DND-41 (cell line): ENCODE data around the gene BRI3BP.

Experiments
- ATAC-seq: fragments of 200-7000 bp; cut with Tn5 transposase; 3 replicates; pipeline ENCODE4 v1.9.1; 2021; ENCODE audit warnings: low read depth; ENCODE audit not compliant: insufficient read depth
- DNase-seq: peaks from one replicate; pipeline ENCODE4 v3.0.0-alpha.2; 2020
- H2AFZ ChIP-seq: 2 replicates; pipeline ENCODE4 v1.6.0; 2012; ENCODE audit warnings: low read depth, low read length
- H3K27ac ChIP-seq: 2 replicates; pipeline ENCODE4 v1.5.1; 2012; ENCODE audit warnings: low read length, inconsistent platforms
- H3K27me3 ChIP-seq: fragments of 200-600 bp; sonication (generic); 2 replicates; pipeline ENCODE4 v1.6.0; 2012; ENCODE audit warnings: low read length, mild to moderate bottlenecking, inconsistent platforms; ENCODE audit not compliant: insufficient read depth, poor library complexity
- H3K36me3 ChIP-seq: 2 replicates; pipeline ENCODE4 v1.5.1; 2012; ENCODE audit warnings: low read length, inconsistent platforms; ENCODE audit not compliant: insufficient read depth
- H3K4me1 ChIP-seq: 2 replicates; pipeline ENCODE4 v1.5.1; 2012; ENCODE audit warnings: mild to moderate bottlenecking, low read length; ENCODE audit not compliant: insufficient read depth
- H3K4me2 ChIP-seq: 2 replicates; pipeline ENCODE4 v1.6.0; 2012; ENCODE audit warnings: mild to moderate bottlenecking, moderate library complexity, low read length, inconsistent platforms; ENCODE audit not compliant: insufficient read depth
- H3K4me3 ChIP-seq, 2 experiments: fragments of 200-600 bp in 1 of 2; shearing (Covaris generic) in 1 of 2; 2 replicates each; pipeline ENCODE4 v1.5.1; 2012 to 2016; ENCODE audit warnings: inconsistent platforms in 2 of 2, low read length in 2 of 2, mild to moderate bottlenecking in 2 of 2, low read depth in 1 of 2, moderate library complexity in 1 of 2
- H3K79me2 ChIP-seq: 2 replicates; pipeline ENCODE4 v1.6.0; 2012; ENCODE audit warnings: low read length, inconsistent platforms; ENCODE audit not compliant: insufficient read depth
- H3K9ac ChIP-seq: 2 replicates; pipeline ENCODE4 v1.6.0; 2012; ENCODE audit warnings: low read depth, mild to moderate bottlenecking, inconsistent platforms, low read length, moderate library complexity
- H3K9me3 ChIP-seq: 2 replicates; pipeline ENCODE4 v1.5.1; 2012; ENCODE audit warnings: low read length, moderate library complexity, mild to moderate bottlenecking, inconsistent platforms; ENCODE audit not compliant: insufficient read depth, severe bottlenecking
- H4K20me1 ChIP-seq: 2 replicates; pipeline ENCODE4 v1.6.0; 2012; ENCODE audit warnings: low read length; ENCODE audit not compliant: insufficient read depth
- EZH2 ChIP-seq: IDR thresholded peaks from 3 replicates; pipeline ENCODE4 v1.6.1; 2012; ENCODE audit warnings: borderline replicate concordance, low read depth, mild to moderate bottlenecking, moderate library complexity, low read length, inconsistent platforms; ENCODE audit not compliant: severe bottlenecking
- TF ChIP-seq, protein P1 (sequence below): IDR thresholded peaks from 2 replicates; pipeline ENCODE4 v1.5.1; 2012; ENCODE audit warnings: borderline replicate concordance, low read length, moderate library complexity, mild to moderate bottlenecking; ENCODE audit not compliant: poor library complexity, severe bottlenecking; ENCODE audit errors: extremely low read depth

The BRI3BP gene, protein sequence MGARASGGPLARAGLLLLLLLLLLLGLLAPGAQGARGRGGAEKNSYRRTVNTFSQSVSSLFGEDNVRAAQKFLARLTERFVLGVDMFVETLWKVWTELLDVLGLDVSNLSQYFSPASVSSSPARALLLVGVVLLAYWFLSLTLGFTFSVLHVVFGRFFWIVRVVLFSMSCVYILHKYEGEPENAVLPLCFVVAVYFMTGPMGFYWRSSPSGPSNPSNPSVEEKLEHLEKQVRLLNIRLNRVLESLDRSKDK

DNA sequence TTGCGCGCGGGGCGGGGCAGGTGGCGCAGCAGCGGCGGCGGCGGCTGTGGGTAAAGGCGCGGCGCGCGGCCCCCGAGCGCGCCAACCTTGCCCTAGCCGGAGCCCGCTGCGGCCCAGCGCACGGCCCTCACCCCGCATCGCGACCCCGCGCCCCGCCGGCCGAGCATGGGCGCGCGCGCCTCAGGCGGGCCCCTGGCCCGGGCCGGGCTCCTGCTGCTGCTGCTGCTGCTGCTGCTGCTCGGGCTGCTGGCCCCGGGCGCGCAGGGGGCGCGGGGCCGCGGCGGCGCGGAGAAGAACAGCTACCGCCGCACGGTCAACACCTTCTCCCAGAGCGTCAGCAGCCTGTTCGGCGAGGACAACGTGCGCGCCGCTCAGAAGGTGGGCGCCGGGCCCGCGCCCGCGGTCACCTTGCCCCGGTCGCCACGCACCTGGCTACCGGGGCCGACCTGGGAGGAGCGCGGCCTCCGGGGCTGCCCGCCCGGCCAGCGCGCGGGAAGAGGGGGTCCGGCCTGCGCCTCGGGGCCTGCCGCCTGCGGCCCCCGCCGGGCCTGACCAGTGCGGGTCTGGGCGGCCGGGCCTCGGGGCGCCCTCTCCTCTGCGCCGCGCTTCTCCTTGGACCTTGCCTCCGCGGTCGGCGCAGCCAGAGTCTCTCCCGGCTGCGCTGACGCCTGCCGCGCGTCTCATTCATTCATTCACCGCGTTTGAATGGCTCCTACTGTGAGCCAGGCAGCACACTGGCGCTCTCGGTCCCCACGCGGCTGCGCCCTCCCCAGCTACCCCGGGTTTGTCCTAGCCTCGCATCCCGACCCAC, at the start of gene BRI3BP:
Gene BRI3BP, plus strand, starts transcription at position 20 of the 811 bp plus-strand sequence. Its CDS starts 146 bp downstream, at position 166.
- H2AFZ ChIP-seq, result peak within 1 kb of the TSS; percentile 83
- peaks cover 17% of the 10 kb centered on the region for H3K36me3 ChIP-seq
- TF ChIP-seq EZH2, result no peak
- TF ChIP-seq, protein P1, sequence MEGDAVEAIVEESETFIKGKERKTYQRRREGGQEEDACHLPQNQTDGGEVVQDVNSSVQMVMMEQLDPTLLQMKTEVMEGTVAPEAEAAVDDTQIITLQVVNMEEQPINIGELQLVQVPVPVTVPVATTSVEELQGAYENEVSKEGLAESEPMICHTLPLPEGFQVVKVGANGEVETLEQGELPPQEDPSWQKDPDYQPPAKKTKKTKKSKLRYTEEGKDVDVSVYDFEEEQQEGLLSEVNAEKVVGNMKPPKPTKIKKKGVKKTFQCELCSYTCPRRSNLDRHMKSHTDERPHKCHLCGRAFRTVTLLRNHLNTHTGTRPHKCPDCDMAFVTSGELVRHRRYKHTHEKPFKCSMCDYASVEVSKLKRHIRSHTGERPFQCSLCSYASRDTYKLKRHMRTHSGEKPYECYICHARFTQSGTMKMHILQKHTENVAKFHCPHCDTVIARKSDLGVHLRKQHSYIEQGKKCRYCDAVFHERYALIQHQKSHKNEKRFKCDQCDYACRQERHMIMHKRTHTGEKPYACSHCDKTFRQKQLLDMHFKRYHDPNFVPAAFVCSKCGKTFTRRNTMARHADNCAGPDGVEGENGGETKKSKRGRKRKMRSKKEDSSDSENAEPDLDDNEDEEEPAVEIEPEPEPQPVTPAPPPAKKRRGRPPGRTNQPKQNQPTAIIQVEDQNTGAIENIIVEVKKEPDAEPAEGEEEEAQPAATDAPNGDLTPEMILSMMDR, result peak; percentile 12
- peaks cover 53% of the 10 kb centered on the region for H3K79me2 ChIP-seq
- H3K9ac ChIP-seq, result peak within 1 kb of the TSS; percentile 79
- H3K9me3 ChIP-seq, result no peaks in the 10 kb centered on the region
- peak within 1 kb of the TSS; percentile 83 for H3K4me2 ChIP-seq
- peaks cover 46% of the 10 kb centered on the region for H3K4me1 ChIP-seq
- no peaks in the 10 kb centered on the region for H3K27me3 ChIP-seq
- peak within 1 kb of the TSS; percentile 76 to 85 for H3K4me3 ChIP-seq
- peak; percentile 60 for ATAC-seq
- DNase-seq, result peak; percentile 66
- peak within 1 kb of the TSS; percentile 81 for H3K27ac ChIP-seq
- peaks cover 40% of the 10 kb centered on the region for H4K20me1 ChIP-seq

DNA sequence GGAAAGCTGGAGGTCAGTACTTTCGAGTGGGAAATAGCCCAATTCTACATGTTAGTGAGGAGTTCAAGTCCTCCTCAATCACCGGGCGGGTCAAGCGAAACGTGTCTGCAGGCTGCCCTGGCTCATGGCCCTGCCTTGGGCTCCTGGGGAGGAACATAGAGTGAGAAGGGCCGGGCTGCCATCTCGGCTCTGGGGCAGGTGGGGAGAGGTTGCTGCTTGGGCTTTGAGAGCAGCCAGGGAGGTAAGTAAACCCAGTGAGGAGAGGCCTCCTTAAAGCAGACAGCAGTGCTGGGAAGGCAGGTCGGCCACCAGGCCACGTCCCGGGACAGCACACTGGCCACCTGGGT, 47.0 kb upstream of the BRI3BP start:
- no peak for ATAC-seq
- Histone ChIP-seq H3K9ac (no peak overlapping the region), H3K4me3 (no peak overlapping the region), H2AFZ (no peak overlapping the region), H3K27ac (no peak overlapping the region), H3K4me1 (0 out of 2 replicates have a peak, but pooled peaks cover 4% of the 10 kb centered on the region), H4K20me1 (no peaks in the 10 kb centered on the region), H3K36me3 (peaks cover 65% of the 10 kb centered on the region), H3K4me2 (no peak overlapping the region), H3K9me3 (no peaks in the 10 kb centered on the region), H3K79me2 (no peaks in the 10 kb centered on the region), H3K27me3 (no peaks in the 10 kb centered on the region)
- DNase-seq, result no peak
- TF ChIP-seq, protein P1, result no peak
- TF ChIP-seq EZH2, result no peak

DNA sequence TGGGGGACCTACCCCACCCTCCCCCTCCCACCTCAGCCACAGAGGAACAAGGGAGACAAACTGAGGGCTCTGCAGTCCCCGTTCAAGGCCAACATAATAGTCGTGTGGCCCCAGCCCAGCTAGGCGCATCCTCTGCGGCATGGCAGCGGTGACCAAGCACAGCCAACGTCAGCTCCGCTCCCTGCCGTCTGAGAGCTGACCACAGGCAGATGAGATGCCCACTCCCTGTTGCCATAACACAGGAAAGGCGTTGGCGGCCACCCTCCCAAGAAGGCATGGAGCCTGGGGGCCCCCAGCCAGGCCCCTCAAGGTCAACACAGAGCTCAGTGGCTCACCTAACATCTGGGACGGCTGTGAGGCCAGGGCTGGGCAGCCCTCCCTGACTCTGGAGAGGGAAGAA, 46.4 kb upstream of the BRI3BP start:
- H3K4me1 ChIP-seq, result 0 out of 2 replicates have a peak, but pooled peaks cover under 1% of the 10 kb centered on the region
- no peaks in the 10 kb centered on the region for H4K20me1 ChIP-seq
- H3K36me3 ChIP-seq, result peaks cover 70% of the 10 kb centered on the region
- no peaks in the 10 kb centered on the region for H3K27me3 ChIP-seq
- TF ChIP-seq EZH2, result no peak
- TF ChIP-seq, protein P1, result no peak
- H3K9ac ChIP-seq, result no peak overlapping the region
- ATAC-seq, result 0 out of 3 replicates have a peak, but pooled peaks have one; percentile 15
- H3K79me2 ChIP-seq, result no peaks in the 10 kb centered on the region
- no peak overlapping the region for H2AFZ ChIP-seq
- H3K9me3 ChIP-seq, result no peaks in the 10 kb centered on the region
- no peak overlapping the region for H3K27ac ChIP-seq
- no peak for DNase-seq
- H3K4me2 ChIP-seq, result no peak overlapping the region
- H3K4me3 ChIP-seq, result no peak overlapping the region
